Astrocyte of the cerebellum (primary cell): ENCODE data around the gene ADCK2.
"Not testable (repeated sequence)": the region's sequence is repeated elsewhere in the genome, so short reads cannot be mapped to it uniquely, and the experiment has no call there.

Source experiments
- DNase-seq: peaks from one replicate; pipeline ENCODE4 v3.0.0-alpha.2; 2011; ENCODE audit warnings: low read depth
- H3K4me3 ChIP-seq: 2 replicates; pipeline ENCODE4 v1.5.1; 2011; ENCODE audit warnings: mild to moderate bottlenecking, low read depth, low read length, moderate library complexity
- in situ Hi-C: cut with HindIII; loops from 2 replicates; pipeline ENCODE4 v1.10.0; 2017; ENCODE audit warnings: low sequenced_read_pairs
- TF ChIP-seq, protein P1 (sequence below): IDR thresholded peaks from 2 replicates; pipeline ENCODE4 v1.5.1; 2012; ENCODE audit warnings: low read length, low read depth, moderate library complexity, mild to moderate bottlenecking; ENCODE audit errors: missing control alignments

Gene ADCK2

DNA sequence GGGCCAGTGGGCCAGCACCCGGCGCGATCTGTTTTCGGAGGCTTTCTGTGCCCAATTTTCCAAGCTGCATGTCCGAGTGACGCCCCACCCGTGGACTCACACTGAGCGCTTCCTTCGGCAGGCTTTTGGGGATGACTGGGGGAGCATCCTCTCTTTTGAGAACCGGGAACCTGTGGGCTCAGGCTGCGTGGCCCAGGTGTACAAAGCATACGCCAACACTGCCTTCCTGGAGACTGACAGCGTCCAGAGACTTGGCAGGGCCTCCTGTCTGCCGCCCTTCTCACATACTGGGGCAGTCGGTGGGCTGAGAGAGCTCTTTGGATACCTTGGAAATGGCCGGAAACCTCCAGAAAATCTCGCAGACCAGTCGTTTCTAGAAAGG is 1.0 kb downstream of the ADCK2 start:
- DNase-seq = no peak
- in situ Hi-C loops = no loop called here
- TF ChIP-seq, protein P1, sequence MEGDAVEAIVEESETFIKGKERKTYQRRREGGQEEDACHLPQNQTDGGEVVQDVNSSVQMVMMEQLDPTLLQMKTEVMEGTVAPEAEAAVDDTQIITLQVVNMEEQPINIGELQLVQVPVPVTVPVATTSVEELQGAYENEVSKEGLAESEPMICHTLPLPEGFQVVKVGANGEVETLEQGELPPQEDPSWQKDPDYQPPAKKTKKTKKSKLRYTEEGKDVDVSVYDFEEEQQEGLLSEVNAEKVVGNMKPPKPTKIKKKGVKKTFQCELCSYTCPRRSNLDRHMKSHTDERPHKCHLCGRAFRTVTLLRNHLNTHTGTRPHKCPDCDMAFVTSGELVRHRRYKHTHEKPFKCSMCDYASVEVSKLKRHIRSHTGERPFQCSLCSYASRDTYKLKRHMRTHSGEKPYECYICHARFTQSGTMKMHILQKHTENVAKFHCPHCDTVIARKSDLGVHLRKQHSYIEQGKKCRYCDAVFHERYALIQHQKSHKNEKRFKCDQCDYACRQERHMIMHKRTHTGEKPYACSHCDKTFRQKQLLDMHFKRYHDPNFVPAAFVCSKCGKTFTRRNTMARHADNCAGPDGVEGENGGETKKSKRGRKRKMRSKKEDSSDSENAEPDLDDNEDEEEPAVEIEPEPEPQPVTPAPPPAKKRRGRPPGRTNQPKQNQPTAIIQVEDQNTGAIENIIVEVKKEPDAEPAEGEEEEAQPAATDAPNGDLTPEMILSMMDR = no peak
- peak overlapping the region; percentile 63 for H3K4me3 ChIP-seq

DNA sequence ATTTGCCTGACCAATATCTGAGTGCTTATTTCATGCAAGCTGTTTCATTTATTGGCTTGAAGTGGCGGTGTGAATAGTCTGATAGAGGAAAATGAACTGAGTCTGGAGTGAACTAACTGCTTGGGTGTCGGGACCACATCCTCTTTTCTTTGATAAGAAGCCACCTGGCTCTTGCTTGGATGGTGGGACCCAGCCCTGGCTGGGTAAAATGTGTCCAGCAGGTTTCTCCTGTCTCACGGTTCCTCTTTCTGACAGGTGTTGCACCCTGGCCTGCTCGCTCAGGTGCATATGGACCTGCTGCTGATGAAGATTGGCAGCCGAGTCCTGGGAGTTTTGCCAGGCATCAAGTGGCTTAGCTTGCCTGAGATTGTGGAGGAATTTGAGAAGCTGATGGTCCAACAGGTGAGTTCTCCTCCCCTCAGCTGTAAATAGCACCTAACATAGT is 1.6 kb downstream of the ADCK2 start:
- DNase-seq = no peak
- H3K4me3 ChIP-seq = no peak overlapping the region
- TF ChIP-seq, protein P1 = no peak
- in situ Hi-C loops = no loop called here

DNA sequence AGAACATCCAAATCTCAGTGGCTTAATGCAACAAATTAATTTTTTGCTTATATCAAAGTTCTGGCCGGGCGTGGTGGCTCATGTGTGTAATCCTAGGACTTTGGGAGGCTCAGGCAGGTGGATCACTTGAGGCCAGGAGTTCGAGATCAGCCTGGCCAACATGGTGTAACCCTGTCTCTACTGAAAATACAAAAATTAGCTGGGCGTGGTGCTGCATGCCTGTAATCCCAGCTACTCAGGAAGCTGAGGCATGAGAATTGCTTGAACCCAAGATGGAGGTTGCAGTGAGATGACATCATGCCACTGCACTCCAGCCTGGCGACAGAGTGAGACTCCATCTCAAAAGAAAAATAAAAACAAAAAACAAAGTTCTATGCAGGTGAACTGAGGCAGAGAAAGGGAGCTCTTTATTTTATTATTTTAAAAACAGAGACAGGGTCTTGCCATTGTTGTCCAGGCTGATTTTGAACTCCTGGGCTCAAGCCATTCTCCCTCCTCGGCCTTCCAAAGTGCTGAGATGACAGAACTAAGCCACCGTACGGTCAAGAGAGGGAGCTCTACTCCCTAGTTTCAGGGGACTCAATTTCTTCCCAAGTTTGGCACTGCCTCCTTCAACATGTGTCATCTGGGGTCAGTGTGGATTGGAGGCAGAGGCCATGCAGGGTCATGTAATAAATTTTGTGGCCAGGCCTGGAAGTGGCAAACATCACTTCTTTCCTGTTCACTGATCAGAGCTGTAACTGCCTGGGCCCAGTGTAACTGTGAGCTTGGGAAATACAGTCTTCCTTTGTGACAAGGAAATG is 2.4 kb downstream of the ADCK2 start:
- in situ Hi-C loops = no loop called here
- TF ChIP-seq, protein P1 = peak; percentile 54
- DNase-seq = peak; percentile 12
- H3K4me3 ChIP-seq = no peak overlapping the region

DNA sequence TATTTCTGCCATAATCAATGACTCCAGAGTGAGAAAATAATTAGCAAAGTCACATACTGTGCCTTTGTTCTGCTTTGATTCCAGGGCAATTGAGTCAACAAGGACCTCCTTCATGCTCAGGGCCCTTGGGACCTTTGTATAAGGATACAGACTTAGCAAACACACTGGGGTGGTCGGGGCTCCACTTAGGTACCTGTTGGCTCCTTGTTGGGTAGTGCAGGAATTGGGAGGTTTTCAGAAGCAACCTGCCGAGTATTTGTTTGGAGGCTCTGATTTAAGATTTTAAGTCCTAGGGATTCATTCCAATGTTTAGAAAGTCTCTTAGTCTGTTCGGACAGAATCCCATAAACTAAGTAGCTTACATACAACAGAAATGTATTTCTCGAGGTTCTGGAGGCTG is 3.0 kb downstream of the ADCK2 start:
- TF ChIP-seq, protein P1 = no peak
- no peak overlapping the region for H3K4me3 ChIP-seq
- in situ Hi-C loops = no loop called here
- no peak for DNase-seq

DNA sequence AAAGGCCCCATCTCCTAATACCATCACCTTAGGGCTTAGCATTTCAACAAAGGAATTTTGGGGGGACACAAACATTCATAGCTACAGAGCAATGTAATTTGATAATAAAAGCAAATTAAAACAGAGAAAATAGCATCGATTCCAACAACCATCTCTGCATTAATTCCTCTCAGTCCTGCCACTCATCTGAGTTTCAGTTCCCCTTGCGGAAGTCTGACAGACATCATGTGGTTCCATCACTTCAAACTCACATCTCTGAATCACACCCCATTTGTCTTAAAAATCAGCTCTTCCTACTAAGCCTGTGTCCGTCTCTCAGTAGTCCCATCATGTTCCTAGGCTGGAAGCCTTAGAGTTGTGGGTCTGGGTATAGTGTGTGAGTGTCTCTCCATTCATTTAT is 3.6 kb downstream of the ADCK2 start:
- in situ Hi-C loops = no loop called here

DNA sequence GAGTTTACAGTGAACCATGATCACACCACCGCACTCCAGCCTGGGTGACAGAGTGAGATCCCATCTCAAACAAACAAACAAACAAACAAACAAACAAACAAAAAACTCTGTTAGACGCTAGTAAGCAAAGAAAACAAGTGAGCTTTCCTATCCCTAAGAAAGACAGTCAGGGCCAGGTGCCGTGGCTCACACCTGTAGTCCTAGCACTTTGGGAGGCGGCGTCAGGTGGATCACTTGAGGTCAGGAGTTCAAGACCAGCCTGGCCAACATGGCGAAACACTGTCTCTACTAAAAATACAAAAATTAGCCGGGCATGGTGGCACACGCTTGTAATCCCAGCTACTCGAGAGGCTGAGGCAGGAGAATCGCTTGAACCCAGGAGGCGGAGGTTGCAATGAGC is 4.2 kb downstream of the ADCK2 start:
- H3K4me3 ChIP-seq, in situ Hi-C loops, DNase-seq: not testable (repeated sequence)

More for the DNA sequence above, 3.6 kb downstream of the ADCK2 start:
- no peak overlapping the region for H3K4me3 ChIP-seq
- TF ChIP-seq, protein P1 = no peak
- no peak for DNase-seq

DNA sequence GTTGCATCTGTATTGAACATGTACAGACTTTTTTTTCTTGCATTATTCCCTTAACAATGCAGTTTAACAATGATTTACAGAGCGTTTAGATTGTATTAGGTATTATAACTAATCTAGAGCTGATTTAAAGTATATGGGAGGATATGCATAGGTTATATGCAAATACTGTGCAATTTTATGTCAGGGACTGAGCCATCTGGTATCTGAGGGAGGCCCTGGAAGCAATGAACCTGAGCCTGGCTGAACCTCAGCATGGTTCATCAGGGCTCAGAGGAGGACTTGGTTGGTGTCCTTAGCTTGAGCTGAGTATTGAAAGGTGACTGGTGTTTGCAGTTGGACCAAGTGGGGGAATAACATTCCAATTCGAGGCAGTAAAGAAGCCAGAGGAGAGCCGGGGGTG is 4.8 kb downstream of the ADCK2 start:
- TF ChIP-seq, protein P1 = no peak
- H3K4me3 ChIP-seq = no peak overlapping the region
- in situ Hi-C loops = no loop called here
- DNase-seq = no peak
